Endothelial cell of coronary artery (primary cell): Measurements from ENCODE around the gene GNG7. TPM values are rescaled to one million over a fixed set of nuclear protein-coding genes. Genes with fewer than 3 reads are reported as not detected.

Experiments
- total RNA-seq: library from RNA; depleted of rRNA; stranded (reverse); fragments of >200 nt; gene quantifications from 2 replicates; pipeline ENCODE4 v1.2.3, GENCODE V29; 2014

GNG7 gene
- total RNA-seq, result 0.18 and 0.28 TPM in 2 replicates

DNA sequence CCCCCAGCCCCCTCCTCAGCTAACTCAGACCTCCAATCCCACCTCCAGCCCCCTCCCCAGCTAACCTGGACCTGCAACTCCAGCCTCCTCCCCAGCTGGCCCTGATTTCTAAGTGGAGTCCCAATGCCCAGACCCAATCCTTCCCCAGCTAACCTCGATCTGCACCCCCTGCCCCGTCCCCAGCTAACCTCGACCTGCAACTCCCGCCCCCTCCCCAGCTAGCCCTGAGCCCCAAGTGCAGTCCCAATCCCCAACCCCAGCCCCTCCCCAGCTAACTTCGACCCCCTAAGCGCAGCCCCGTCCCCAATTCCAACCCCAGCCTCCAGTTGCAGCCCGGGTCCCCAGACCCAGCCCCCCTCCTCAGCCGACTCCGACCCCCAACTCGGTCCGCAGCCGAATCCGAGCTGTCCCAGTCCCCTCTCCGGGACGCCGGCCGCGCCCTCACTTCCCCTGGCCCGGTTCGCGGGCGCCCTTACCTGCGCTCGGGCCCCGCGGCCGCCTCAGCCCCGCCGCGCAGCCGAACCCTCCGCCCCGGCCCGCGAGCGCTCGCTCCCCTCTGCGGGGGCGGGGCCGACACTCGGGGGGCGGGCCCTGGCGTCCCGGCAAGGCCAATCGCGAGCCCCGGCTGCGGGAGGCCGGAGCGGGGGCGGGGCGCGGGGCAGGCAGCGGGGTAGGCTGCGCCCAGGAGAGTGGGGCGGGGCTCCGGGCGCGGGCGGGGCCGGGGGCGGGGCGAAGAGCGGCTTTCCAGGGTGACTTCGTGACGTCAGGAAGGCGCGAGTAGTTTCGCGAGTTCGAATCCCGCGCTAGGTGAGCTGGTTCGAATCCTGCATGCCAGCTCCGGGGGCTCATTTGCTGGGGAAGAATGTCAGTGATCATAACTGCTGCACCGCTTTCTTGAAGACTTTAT is at the start of gene GNG7:
TSS of gene GNG7 (minus strand) at position 525 of the 907 bp plus-strand sequence. CDS start 182,006 bp downstream, outside the sequence.

DNA sequence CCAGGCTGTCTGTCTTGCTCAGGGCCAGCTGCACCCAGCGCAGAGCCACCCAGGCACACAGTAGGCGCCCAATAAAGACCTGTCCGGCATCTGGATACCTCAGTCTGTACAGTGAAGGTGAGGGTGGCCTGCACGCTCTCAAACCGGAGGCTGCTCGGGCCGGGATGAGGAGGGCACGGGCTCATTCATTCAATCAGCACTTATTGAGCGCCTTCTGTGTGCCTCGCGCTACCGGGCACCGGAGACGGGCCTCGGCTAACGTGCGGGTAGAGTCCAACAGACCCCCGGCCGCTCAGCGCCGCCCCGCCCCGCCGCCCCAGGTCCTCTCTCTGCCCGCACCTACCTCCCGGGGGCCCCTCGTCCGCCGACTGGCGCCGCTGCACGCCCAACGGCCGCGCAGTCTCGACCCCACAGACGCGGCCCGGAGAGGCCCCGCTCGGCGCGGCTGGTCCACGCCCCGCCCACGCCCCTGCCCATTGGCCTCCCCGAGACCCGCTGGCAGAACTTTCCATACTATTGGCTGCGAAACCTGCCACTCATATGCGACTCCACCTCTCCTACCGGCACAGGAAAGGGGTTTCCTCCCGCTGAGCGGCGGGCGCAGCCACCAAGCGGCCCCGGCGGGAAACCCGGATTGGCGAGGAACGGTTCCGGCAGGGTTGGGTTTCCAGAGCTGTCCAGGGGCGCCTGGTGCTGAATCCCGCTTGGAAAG is 37.3 kb upstream of the GNG7 start, which contains the start of gene SLC39A3:
TSS of gene SLC39A3 (minus strand) at position 416 of the 712 bp plus-strand sequence. CDS start 2,760 bp downstream, outside the sequence.

DNA sequence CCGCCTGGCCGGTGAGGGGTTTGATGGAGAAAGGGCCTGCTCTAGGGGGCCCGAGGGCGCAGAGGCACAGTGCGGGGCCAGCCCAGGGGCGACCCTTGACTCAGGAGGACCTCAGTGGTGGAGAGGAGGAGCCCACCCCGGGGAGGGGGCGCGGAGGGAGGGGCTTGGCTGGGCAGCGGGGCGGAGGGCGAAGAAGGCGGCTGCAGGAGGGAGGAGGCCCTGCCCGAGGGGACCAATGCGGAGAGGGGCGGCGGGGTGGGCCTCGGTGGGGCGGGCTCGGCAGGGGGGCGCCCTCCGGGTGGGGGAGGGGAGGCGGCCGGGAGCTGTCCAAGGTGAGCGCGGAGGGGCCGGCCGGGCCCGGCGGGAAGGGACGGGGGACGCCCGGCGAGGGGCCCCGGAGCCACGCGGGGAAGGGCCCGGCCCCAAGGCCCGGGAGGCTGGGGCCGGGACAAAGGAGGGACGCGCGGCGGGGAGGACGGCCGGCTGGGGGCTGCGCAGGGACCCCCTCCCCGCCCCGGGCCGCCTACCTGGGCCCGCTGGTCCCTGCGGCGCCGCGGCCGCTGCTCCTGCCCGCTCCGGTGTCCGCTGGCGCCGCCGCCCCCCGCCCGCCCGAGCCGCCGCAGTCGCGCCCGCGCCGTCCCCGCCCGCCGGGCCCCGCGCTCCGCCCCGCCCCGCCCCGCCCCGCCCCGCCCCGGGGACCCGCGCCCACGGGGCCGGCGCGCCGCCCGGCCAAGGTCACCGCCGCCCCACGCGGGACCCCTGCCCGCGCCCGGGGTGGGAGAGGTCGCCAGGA is 18.5 kb upstream of the GNG7 start, which contains the start of gene DIRAS1:
TSS of gene DIRAS1 (minus strand) at position 596 of the 793 bp plus-strand sequence. CDS start 3,566 bp downstream, outside the sequence.

DNA sequence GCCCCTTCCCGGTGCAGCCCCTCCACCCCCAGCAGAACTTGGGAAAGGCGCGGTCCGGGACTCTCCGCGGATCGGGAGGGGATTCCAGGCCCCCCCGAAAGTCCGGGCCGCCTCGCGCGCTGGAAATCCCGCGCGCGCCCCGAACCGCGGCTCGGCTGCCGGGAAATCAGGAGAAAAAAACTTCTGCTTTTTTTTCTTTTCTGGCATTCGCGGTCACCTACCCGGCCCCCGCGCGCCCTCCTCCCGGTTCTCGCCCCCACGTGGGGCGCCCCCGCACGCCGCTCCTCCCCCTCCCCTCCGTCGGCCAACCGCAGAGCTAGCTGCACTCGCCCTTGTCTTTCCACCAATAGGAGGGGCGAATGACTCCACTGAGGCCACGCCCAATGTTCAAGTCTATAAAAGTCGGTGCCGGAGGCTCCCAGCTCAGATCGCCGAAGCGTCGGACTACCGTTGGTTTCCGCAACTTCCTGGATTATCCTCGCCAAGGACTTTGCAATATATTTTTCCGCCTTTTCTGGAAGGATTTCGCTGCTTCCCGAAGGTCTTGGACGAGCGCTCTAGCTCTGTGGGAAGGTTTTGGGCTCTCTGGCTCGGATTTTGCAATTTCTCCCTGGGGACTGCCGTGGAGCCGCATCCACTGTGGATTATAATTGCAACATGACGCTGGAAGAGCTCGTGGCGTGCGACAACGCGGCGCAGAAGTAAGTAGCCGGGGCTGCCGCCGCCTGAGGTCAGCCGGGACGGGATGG is 226.6 kb downstream of the GNG7 start, which contains the start of gene GADD45B:
TSS of gene GADD45B (plus strand) at position 426 of the 749 bp plus-strand sequence. CDS start at position 658, 232 bp downstream.

Other genes starting within 250 kb of the GNG7 start
- gene LMNB2, start 245.7 kb downstream of the GNG7 start, total RNA-seq, result 95.1 and 135 TPM in 2 replicates
- 16.2 and 67.5 TPM in 2 replicates for gene GADD45B, start 226.6 kb downstream of the GNG7 start, total RNA-seq
- gene DIRAS1, start 18.7 kb upstream of the GNG7 start, total RNA-seq, result 0.09 TPM in 1 of 2 replicates, not detected in the other
- 19.9 and 21.0 TPM in 2 replicates for gene SLC39A3, start 37.3 kb upstream of the GNG7 start, total RNA-seq
- gene SGTA, start 80.6 kb upstream of the GNG7 start, total RNA-seq, result 35.7 and 36.8 TPM in 2 replicates
- 110 and 144 TPM in 2 replicates for gene THOP1, start 82.8 kb upstream of the GNG7 start, total RNA-seq
- 2.3 and 2.9 TPM in 2 replicates for gene ZNF554, start 117.2 kb upstream of the GNG7 start, total RNA-seq
- 4.4 and 5.4 TPM in 2 replicates for gene ZNF555, start 138.8 kb upstream of the GNG7 start, total RNA-seq
- not detected in 2 replicates for gene ZNF556, start 164.6 kb upstream of the GNG7 start, total RNA-seq
- gene ZNF57, start 198.2 kb upstream of the GNG7 start, total RNA-seq, result 4.4 and 4.6 TPM in 2 replicates
- gene ZNF77, start 242.3 kb upstream of the GNG7 start, total RNA-seq, result 7.6 and 10.4 TPM in 2 replicates